WERI-Rb-1 (cell line): ENCODE data around the gene CKB.
A peak's percentile ranks its signal among the peaks of the same experiment; 100 is the strongest.

Experiments
- DNase-seq: peaks from one replicate; pipeline ENCODE4 v3.0.0-alpha.2; 2020
- H3K27ac ChIP-seq: fragments of 250-450 bp; sonication (Bioruptor Pico); 2 replicates; pipeline ENCODE4 v1.5.1; 2020; ENCODE audit warnings: mild to moderate bottlenecking, moderate library complexity
- H3K27me3 ChIP-seq: fragments of 250-450 bp; sonication (Bioruptor Pico); 2 replicates; pipeline ENCODE4 v1.5.1; 2021; ENCODE audit warnings: mild to moderate bottlenecking, low read depth, moderate library complexity; ENCODE audit not compliant: insufficient read depth, severe bottlenecking
- H3K36me3 ChIP-seq: fragments of 250-450 bp; sonication (Bioruptor Pico); 2 replicates; pipeline ENCODE4 v1.5.1; 2020; ENCODE audit warnings: mild to moderate bottlenecking, moderate library complexity
- H3K4me3 ChIP-seq: 2 replicates; pipeline ENCODE4 v1.5.1; 2011; ENCODE audit warnings: low read depth, mild to moderate bottlenecking, control low read depth, low read length
- H3K9me3 ChIP-seq: fragments of 250-450 bp; sonication (Bioruptor Pico); 2 replicates; pipeline ENCODE4 v1.5.1; 2021; ENCODE audit warnings: mild to moderate bottlenecking, moderate library complexity; ENCODE audit not compliant: severe bottlenecking
- CTCF ChIP-seq: IDR thresholded peaks from 2 replicates; pipeline ENCODE4 v1.5.1; 2011; ENCODE audit warnings: low read depth, mild to moderate bottlenecking, control low read depth, inconsistent platforms, low read length

The CKB gene

GRCh38 chr14:103562429-103563225 lies 40.0 kb upstream of the CKB start, which contains the start of the genes BAG5 and COA8:
Gene BAG5 (minus strand): TSS chr14:103562657. CDS start chr14:103561164, 1,493 bp downstream.
Gene COA8 (plus strand): TSS chr14:103562960. CDS start chr14:103563002, 42 bp downstream.
- H3K4me3 ChIP-seq = peak within 1 kb of the TSS; percentile 73
- no peaks in the 10 kb centered on the region for H3K27me3 ChIP-seq
- H3K9me3 ChIP-seq = no peaks in the 10 kb centered on the region
- H3K27ac ChIP-seq = peak within 1 kb of the TSS; percentile 90
- DNase-seq = peak; percentile 92
- peaks cover 40% of the 10 kb centered on the region for H3K36me3 ChIP-seq
- no peak for TF ChIP-seq CTCF

- Histone ChIP-seq H3K36me3 (peaks cover 43% of the 10 kb centered on the region), H3K27me3 (no peaks in the 10 kb centered on the region), H3K4me3 (peak overlapping the region; percentile 73), H3K27ac (peak overlapping the region; percentile 90), H3K9me3 (no peaks in the 10 kb centered on the region)
- TF ChIP-seq CTCF = no peak
- DNase-seq = no peak
Observed at GRCh38 chr14:103562179-103562428, 39.5 kb upstream of the CKB start.

- DNase-seq = no peak
- no peaks in the 10 kb centered on the region for H3K27me3 ChIP-seq
- H3K9me3 ChIP-seq = no peaks in the 10 kb centered on the region
- TF ChIP-seq CTCF = no peak
- peaks cover 40% of the 10 kb centered on the region for H3K36me3 ChIP-seq
- peak overlapping the region; percentile 73 for H3K4me3 ChIP-seq
- H3K27ac ChIP-seq = peak overlapping the region; percentile 90
Observed at GRCh38 chr14:103561381-103562178, 39.0 kb upstream of the CKB start.

- H3K36me3 ChIP-seq = peaks cover 35% of the 10 kb centered on the region
- no peak for TF ChIP-seq CTCF
- H3K9me3 ChIP-seq = no peaks in the 10 kb centered on the region
Observed at GRCh38 chr14:103560691-103561090, 38.1 kb upstream of the CKB start.

GRCh38 chr14:103559766-103560165 lies 37.1 kb upstream of the CKB start:
- no peak overlapping the region for H3K4me3 ChIP-seq
- peaks cover 38% of the 10 kb centered on the region for H3K36me3 ChIP-seq
- H3K9me3 ChIP-seq = no peaks in the 10 kb centered on the region
- DNase-seq = no peak
- no peak for TF ChIP-seq CTCF
- H3K27ac ChIP-seq = no peak overlapping the region
- no peaks in the 10 kb centered on the region for H3K27me3 ChIP-seq

More at GRCh38 chr14:103560691-103561090, 38.1 kb upstream of the CKB start:
- Histone ChIP-seq H3K4me3 (no peak overlapping the region), H3K27me3 (no peaks in the 10 kb centered on the region), H3K27ac (peak overlapping the region; percentile 90; the same call in 1 of the 2 replicates)
- no peak for DNase-seq
